PFSK-1 (cell line): ENCODE results near the gene PRR15.

Source experiments
- FOXP2 ChIP-seq: optimal IDR thresholded peaks from 2 replicates; pipeline ENCODE3; 2011; ENCODE audit warnings: borderline replicate concordance, control low read depth, inconsistent platforms; ENCODE audit not compliant: insufficient read depth; ENCODE audit errors: extremely low read length, extremely low read depth
- POLR2AphosphoS5 ChIP-seq: IDR thresholded peaks from 2 replicates; pipeline ENCODE4 v1.6.1; 2012; ENCODE audit warnings: low read depth, mild to moderate bottlenecking, control low read depth, low read length, moderate library complexity
- REST ChIP-seq, 2 experiments: IDR thresholded peaks; 2 replicates each; pipeline versions ENCODE4 v1.6.1 to v1.8.0; 2011 to 2012; ENCODE audit warnings: low read depth in 2 of 2, low read length in 2 of 2, control low read depth in 1 of 2, inconsistent platforms in 1 of 2, mild to moderate bottlenecking in 1 of 2, moderate library complexity in 1 of 2; ENCODE audit not compliant: insufficient read depth in 1 of 2
- SIN3A ChIP-seq: IDR thresholded peaks from 2 replicates; pipeline ENCODE4 v1.6.1; 2012; ENCODE audit warnings: mild to moderate bottlenecking, low read length, moderate library complexity, borderline replicate concordance; ENCODE audit not compliant: insufficient read depth
- TAF1 ChIP-seq: IDR thresholded peaks from 2 replicates; pipeline ENCODE4 v1.6.1; 2012; ENCODE audit warnings: low read length, control low read depth, borderline replicate concordance; ENCODE audit not compliant: insufficient read depth

Gene PRR15

GRCh38 chr7:29562307-29562706 is 1.3 kb upstream of the PRR15 start:
- TF ChIP-seq POLR2AphosphoS5: no peak
- TF ChIP-seq REST (IDR thresholded peaks at IDR 0.05; ENCODE audit: insufficient read depth in 1 of 2, low read depth in 2 of 2, low read length in 2 of 2): no peak
- TF ChIP-seq SIN3A: no peak
- TF ChIP-seq TAF1: no peak
- no peak for TF ChIP-seq FOXP2

GRCh38 chr7:29564496-29565223 is 1.0 kb downstream of the PRR15 start:
- no peak for TF ChIP-seq FOXP2
- TF ChIP-seq TAF1: no peak
- no peak for TF ChIP-seq SIN3A
- no peak for TF ChIP-seq REST (IDR thresholded peaks at IDR 0.05; ENCODE audit: insufficient read depth in 1 of 2, low read depth in 2 of 2, low read length in 2 of 2)
- TF ChIP-seq POLR2AphosphoS5: no peak

GRCh38 chr7:29565224-29565630 is 1.6 kb downstream of the PRR15 start:
- TF ChIP-seq FOXP2 (no peak), TAF1 (no peak), REST (IDR thresholded peaks at IDR 0.05; ENCODE audit: insufficient read depth in 1 of 2, low read depth in 2 of 2, low read length in 2 of 2) (no peak), POLR2AphosphoS5 (no peak), SIN3A (no peak)

- TF ChIP-seq POLR2AphosphoS5 (no peak), REST (IDR thresholded peaks at IDR 0.05; ENCODE audit: insufficient read depth in 1 of 2, low read depth in 2 of 2, low read length in 2 of 2) (no peak), SIN3A (no peak), TAF1 (no peak), FOXP2 (no peak)
Measured at GRCh38 chr7:29565634-29565981, 2.0 kb downstream of the PRR15 start.

GRCh38 chr7:29565982-29566746 is 2.5 kb downstream of the PRR15 start:
- TF ChIP-seq TAF1 (no peak), POLR2AphosphoS5 (no peak)
